Smooth muscle cell (in vitro differentiated cells): ENCODE results near the gene PRDM16. TPM values are rescaled to one million over a fixed set of nuclear protein-coding genes. Genes with fewer than 3 reads are reported as not detected.

Source experiments
- DNase-seq: peaks from one replicate; lab custom pipeline; 2025; ENCODE audit not compliant: unreplicated experiment; lab: John Stamatoyannopoulos, UW
- H2AFZ ChIP-seq: fragments of 200-600 bp; sonication (generic); 2 replicates; pipeline ENCODE4 v1.6.0; 2016; ENCODE audit warnings: antibody characterized with exemption, low read depth, mild to moderate bottlenecking
- H3F3A ChIP-seq: fragments of 200-600 bp; sonication (generic); 2 replicates; pipeline ENCODE4 v1.6.0; 2017; ENCODE audit warnings: antibody characterized with exemption, low read depth
- H3K27ac ChIP-seq: fragments of 200-600 bp; sonication (generic); 2 replicates; pipeline ENCODE4 v1.5.1; 2016; ENCODE audit warnings: low read depth, mild to moderate bottlenecking
- H3K27me3 ChIP-seq: fragments of 200-600 bp; sonication (generic); 2 replicates; pipeline ENCODE4 v1.6.1; 2016; ENCODE audit warnings: low read depth, mild to moderate bottlenecking
- H3K36me3 ChIP-seq: fragments of 200-600 bp; sonication (generic); 2 replicates; pipeline ENCODE4 v1.5.1; 2016; ENCODE audit warnings: low read depth
- H3K4me1 ChIP-seq: fragments of 200-600 bp; sonication (generic); 2 replicates; pipeline ENCODE4 v1.5.1; 2016; ENCODE audit warnings: low read depth
- H3K4me2 ChIP-seq: fragments of 200-600 bp; sonication (generic); 2 replicates; pipeline ENCODE4 v1.6.0; 2016; ENCODE audit warnings: mild to moderate bottlenecking
- H3K4me3 ChIP-seq: fragments of 200-600 bp; sonication (generic); 2 replicates; pipeline ENCODE4 v1.5.1; 2016; ENCODE audit warnings: mild to moderate bottlenecking
- H3K79me2 ChIP-seq: fragments of 200-600 bp; sonication (generic); 2 replicates; pipeline ENCODE4 v1.6.0; 2016; ENCODE audit warnings: low read depth, mild to moderate bottlenecking
- H3K9ac ChIP-seq: fragments of 200-600 bp; sonication (generic); 2 replicates; pipeline ENCODE4 v1.6.0; 2016; ENCODE audit warnings: low read depth
- H3K9me3 ChIP-seq: fragments of 200-600 bp; sonication (generic); replicated peaks from 2 replicates; pipeline ENCODE4 v1.5.1; 2016; ENCODE audit warnings: low read depth
- H4K20me1 ChIP-seq: fragments of 200-600 bp; sonication (generic); 2 replicates; pipeline ENCODE4 v1.6.0; 2016; ENCODE audit warnings: low read depth
- WGBS: methylation state at CpG from one replicate; pipeline ENCODE4 v1.1.7; 2016; ENCODE audit warnings: low lambda C conversion rate; 5-methylcytosine and 5-hydroxymethylcytosine counted together
- polyA plus RNA-seq: library from polyadenylated mRNA; unstranded; fragments of >200 nt; fragmentation: Nextera tagmentation; extraction: Ambion mirVana; gene quantifications from 2 replicates; pipeline ENCODE4 v1.2.1, GENCODE V29; 2016
- total RNA-seq: library from RNA; depleted of rRNA; stranded (reverse); fragments of >200 nt; gene quantifications from 2 replicates; pipeline ENCODE4 v1.2.3, GENCODE V29; 2014
- TF ChIP-seq, protein P1 (sequence below): fragments of 200-600 bp; sonication (generic); IDR thresholded peaks from 2 replicates; pipeline ENCODE4 v1.5.1; 2017; ENCODE audit warnings: borderline replicate concordance, mild to moderate bottlenecking, antibody characterized with exemption; ENCODE audit not compliant: insufficient read depth, poor library complexity, severe bottlenecking

PRDM16 gene
- total and polyA plus RNA-seq, 2 experiments from 2014 or later, result 0.72 to 1.3 TPM

GRCh38 chr1:3072391-3073185 lies 3.6 kb downstream of the PRDM16 start:
- TF ChIP-seq, protein P1, sequence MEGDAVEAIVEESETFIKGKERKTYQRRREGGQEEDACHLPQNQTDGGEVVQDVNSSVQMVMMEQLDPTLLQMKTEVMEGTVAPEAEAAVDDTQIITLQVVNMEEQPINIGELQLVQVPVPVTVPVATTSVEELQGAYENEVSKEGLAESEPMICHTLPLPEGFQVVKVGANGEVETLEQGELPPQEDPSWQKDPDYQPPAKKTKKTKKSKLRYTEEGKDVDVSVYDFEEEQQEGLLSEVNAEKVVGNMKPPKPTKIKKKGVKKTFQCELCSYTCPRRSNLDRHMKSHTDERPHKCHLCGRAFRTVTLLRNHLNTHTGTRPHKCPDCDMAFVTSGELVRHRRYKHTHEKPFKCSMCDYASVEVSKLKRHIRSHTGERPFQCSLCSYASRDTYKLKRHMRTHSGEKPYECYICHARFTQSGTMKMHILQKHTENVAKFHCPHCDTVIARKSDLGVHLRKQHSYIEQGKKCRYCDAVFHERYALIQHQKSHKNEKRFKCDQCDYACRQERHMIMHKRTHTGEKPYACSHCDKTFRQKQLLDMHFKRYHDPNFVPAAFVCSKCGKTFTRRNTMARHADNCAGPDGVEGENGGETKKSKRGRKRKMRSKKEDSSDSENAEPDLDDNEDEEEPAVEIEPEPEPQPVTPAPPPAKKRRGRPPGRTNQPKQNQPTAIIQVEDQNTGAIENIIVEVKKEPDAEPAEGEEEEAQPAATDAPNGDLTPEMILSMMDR, result no peak
- no peak overlapping the region for H3K4me2 ChIP-seq
- no peak overlapping the region for H2AFZ ChIP-seq
- no peak overlapping the region for H3K27ac ChIP-seq
- H3K9me3 ChIP-seq, result no peaks in the 10 kb centered on the region
- H4K20me1 ChIP-seq, result peaks cover 9% of the 10 kb centered on the region
- 73% methylated on average over 25 of the region's 32 CpGs for WGBS
- peaks cover 75% of the 10 kb centered on the region for H3K27me3 ChIP-seq
- no peaks in the 10 kb centered on the region for H3K36me3 ChIP-seq
- H3K79me2 ChIP-seq, result no peaks in the 10 kb centered on the region
- no peak overlapping the region for H3K9ac ChIP-seq
- peaks cover 37% of the 10 kb centered on the region for H3K4me1 ChIP-seq
- H3F3A ChIP-seq, result no peaks in the 10 kb centered on the region
- no peak overlapping the region for H3K4me3 ChIP-seq
- no peak for DNase-seq

DNA sequence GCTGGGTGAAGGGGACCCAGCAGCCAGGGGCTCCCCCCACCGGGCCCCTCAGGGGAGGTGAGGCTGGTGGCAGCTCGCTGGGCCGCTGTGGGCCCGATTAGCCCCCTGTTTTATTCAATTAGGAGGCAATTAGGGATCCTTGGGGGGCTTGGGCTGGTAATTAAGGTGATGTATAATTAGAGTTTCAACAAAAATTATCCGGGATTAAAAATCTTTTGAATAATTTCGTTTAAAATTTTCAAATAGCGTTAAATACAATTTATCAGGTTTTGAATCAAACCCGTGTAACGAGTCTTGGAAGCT lies 4.1 kb downstream of the PRDM16 start:
- peaks cover 9% of the 10 kb centered on the region for H4K20me1 ChIP-seq
- peaks cover 32% of the 10 kb centered on the region for H3K4me1 ChIP-seq
- WGBS, result 31% methylated on average over 9 of the region's 9 CpGs
- no peak overlapping the region for H2AFZ ChIP-seq
- H3K9ac ChIP-seq, result no peak overlapping the region
- H3F3A ChIP-seq, result no peaks in the 10 kb centered on the region
- peak overlapping the region; percentile 81 for H3K4me2 ChIP-seq
- no peak overlapping the region for H3K27ac ChIP-seq
- TF ChIP-seq, protein P1, result no peak
- H3K4me3 ChIP-seq, result peak overlapping the region; percentile 38
- peaks cover 70% of the 10 kb centered on the region for H3K27me3 ChIP-seq
- no peaks in the 10 kb centered on the region for H3K79me2 ChIP-seq
- DNase-seq, result no peak
- no peaks in the 10 kb centered on the region for H3K36me3 ChIP-seq
- no peaks in the 10 kb centered on the region for H3K9me3 ChIP-seq

- Histone ChIP-seq H3K36me3 (no peaks in the 10 kb centered on the region), H3K4me1 (peaks cover 26% of the 10 kb centered on the region), H3K9me3 (no peaks in the 10 kb centered on the region), H3K4me2 (peak overlapping the region; percentile 81), H3K27me3 (peaks cover 64% of the 10 kb centered on the region), H3K9ac (no peak overlapping the region), H3K79me2 (no peaks in the 10 kb centered on the region), H4K20me1 (peaks cover 9% of the 10 kb centered on the region), H3F3A (no peaks in the 10 kb centered on the region), H3K27ac (no peak overlapping the region), H2AFZ (no peak overlapping the region), H3K4me3 (peak overlapping the region; percentile 38)
- TF ChIP-seq, protein P1, result no peak
- WGBS, result 19% methylated on average over 67 of the region's 82 CpGs
- DNase-seq, result no peak
Observed at GRCh38 chr1:3073489-3074296, 4.7 kb downstream of the PRDM16 start.
